ENCODE results near the gene MBTD1.

- TF ChIP-seq CTCF (IDR thresholded peaks at IDR 0.05): no peak
- TF ChIP-seq POLR2A (IDR thresholded peaks at IDR 0.05): no peak
Observed at GRCh38 chr17:51191895-51192294, 68.0 kb downstream of the MBTD1 start.
